Measurements from ENCODE around the gene NPPB. TPM values are rescaled to one million over a fixed set of nuclear protein-coding genes. Genes with fewer than 3 reads are reported as not detected.
A peak's percentile ranks its signal among the peaks of the same experiment; 100 is the strongest.

Gene NPPB
- total and polyA plus RNA-seq, 7 donors: 2.0 to 8.4 TPM; not detected in 5

DNA sequence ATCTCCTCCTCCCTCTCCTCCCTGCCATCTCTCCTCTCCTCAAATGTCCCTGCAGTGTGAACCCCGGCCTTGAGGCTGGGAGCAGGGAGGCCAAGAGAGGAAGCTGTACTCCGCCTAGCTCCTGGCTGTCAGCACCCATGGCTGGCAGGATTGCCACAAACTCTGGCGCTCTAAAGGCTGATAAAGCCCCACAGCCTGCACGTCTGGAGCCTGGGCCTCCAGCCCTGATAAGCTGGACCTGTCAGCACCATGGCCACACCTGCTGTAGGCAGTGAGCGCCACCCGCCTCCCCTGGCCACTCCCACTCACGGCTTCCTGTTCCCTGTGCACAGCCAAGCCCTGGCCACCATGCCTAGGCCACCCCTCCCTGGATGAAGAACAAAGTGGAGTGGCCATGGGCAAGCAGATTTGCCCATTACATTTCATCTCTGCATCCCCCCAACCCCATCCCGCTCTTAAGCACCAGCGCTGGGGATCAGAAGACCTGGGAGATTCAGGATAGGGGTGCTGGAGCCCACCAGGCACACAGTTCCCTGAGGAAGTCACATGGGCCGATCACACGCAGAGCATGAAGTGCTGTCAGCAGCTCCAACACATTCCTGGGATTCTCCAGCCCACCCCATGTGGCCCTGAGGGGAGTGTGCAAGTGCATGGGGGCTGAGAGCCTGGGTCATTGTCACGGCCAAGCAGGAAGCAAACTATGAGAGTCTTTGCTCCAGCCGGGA is 24.2 kb upstream of the NPPB start:
- 45 to 52% methylated on average over 13 of the region's 13 CpGs for WGBS, 2 donors
- peaks cover 0 to 17% (median 0%) of the 10 kb centered on the region in 3 donors for H3K27me3 ChIP-seq
- intact Hi-C loops (cut with DNase I): no loop called here
- no peak overlapping the region for H3K4me3 ChIP-seq
- H3K27ac ChIP-seq: no peak overlapping the region
- H3K9me3 ChIP-seq: no peaks in the 10 kb centered on the region
- H3K4me1 ChIP-seq: peaks cover 0 to 12% (median 5%) of the 10 kb centered on the region in 4 donors
- H3K36me3 ChIP-seq: no peaks in the 10 kb centered on the region
- TF ChIP-seq POLR2A (IDR thresholded peaks at IDR 0.05) (no peak), EP300 (IDR thresholded peaks at IDR 0.05) (no peak), POLR2AphosphoS5 (IDR thresholded peaks at IDR 0.05) (no peak)
- TF ChIP-seq, protein P1, sequence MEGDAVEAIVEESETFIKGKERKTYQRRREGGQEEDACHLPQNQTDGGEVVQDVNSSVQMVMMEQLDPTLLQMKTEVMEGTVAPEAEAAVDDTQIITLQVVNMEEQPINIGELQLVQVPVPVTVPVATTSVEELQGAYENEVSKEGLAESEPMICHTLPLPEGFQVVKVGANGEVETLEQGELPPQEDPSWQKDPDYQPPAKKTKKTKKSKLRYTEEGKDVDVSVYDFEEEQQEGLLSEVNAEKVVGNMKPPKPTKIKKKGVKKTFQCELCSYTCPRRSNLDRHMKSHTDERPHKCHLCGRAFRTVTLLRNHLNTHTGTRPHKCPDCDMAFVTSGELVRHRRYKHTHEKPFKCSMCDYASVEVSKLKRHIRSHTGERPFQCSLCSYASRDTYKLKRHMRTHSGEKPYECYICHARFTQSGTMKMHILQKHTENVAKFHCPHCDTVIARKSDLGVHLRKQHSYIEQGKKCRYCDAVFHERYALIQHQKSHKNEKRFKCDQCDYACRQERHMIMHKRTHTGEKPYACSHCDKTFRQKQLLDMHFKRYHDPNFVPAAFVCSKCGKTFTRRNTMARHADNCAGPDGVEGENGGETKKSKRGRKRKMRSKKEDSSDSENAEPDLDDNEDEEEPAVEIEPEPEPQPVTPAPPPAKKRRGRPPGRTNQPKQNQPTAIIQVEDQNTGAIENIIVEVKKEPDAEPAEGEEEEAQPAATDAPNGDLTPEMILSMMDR (IDR thresholded peaks at IDR 0.05): no peak
- DNase-seq: no peak

DNA sequence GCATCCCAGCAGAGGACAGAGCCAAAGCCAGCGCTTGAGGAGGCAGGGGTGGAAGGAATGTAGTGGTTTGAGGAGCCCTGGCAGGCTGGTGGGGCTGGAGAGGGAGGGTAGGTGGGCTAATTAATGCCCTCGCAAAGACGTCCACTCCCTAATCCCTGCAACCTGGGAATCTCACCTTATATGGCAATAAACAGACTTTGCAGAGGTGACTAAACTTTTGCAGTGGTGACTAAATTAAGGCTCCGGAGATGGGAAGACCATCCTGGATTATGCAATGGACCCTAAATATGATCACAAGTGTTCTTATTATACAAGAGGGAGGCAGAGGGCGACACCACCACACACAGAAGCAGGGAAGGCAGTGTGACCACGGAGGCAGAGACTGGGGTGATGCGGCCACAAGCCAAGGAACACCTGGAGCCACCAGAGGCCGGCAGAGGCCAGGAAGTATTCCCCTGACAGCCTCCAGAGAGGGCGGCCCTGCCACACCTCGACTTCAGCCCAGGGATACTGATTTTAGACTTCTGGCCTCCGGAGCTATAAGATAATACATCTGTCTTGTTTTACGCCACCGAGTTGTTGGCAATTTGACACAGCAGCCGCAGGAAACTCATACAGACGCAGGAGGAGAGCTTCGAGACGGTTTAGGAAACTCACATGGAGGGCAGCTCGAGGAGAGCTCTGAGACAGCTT is 23.1 kb upstream of the NPPB start:
- TF ChIP-seq EP300 (IDR thresholded peaks at IDR 0.05) (no peak), POLR2AphosphoS5 (IDR thresholded peaks at IDR 0.05) (no peak), POLR2A (IDR thresholded peaks at IDR 0.05) (no peak)
- TF ChIP-seq, protein P1 (IDR thresholded peaks at IDR 0.05): no peak

DNA sequence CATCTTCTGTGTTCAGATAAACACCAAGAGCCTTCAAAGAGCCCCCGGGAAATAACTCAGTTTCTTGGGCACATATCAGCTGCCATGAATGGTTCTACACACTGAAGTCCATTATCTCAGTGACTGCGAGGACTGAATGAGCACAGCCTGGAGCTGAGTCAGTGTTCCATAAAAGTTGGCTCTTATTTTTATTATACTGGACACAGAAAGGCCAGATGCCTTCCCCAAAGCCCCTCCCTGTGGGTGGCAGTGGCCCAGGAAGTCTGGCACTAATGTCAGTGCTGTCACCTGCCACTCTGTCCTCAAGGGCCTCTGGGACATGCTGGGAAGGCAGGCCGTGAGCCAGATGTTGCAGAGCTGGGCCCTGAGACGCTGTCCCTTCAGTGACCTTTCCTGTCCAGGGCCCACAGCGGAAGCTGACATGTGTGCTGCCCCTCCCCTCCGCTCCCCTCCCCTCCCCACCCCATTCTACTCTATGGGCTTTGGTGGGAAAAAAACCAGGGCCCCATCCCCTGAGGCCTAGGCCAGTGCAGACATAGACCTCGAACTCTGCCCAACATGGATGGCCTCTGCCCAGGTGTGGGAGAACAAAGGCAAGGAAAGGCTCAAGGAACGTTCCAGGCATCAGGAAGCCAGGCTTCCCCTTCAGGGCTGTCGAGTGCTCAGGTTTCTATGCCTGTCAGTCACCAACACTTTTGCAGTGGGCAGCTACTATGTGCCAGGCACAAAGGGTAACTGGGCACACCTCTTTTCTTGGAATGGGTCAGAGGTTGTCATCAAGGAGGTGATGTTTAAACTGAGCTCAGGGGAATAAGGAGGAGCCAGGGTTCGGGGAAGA is 22.4 kb upstream of the NPPB start:
- Histone ChIP-seq H3K4me3 (no peak overlapping the region), H3K9me3 (no peaks in the 10 kb centered on the region), H3K27ac (peak overlapping the region; percentile 23 to 49 (median 35)), H3K4me1 (peaks cover 0 to 12% (median 5%) of the 10 kb centered on the region in 4 donors), H3K36me3 (no peaks in the 10 kb centered on the region), H3K27me3 (peaks cover 0 to 23% (median 0%) of the 10 kb centered on the region in 3 donors)
- TF ChIP-seq POLR2A (IDR thresholded peaks at IDR 0.05) (no peak), EP300 (IDR thresholded peaks at IDR 0.05) (peak in 1 of 4 donors; percentile 11), POLR2AphosphoS5 (IDR thresholded peaks at IDR 0.05) (peak in 3 of 4 donors; percentile 35 to 66 (median 48))
- TF ChIP-seq, protein P1 (IDR thresholded peaks at IDR 0.05): no peak
- intact Hi-C loops (cut with DNase I): no loop called here
- 67 to 70% methylated on average over 10 of the region's 10 CpGs for WGBS, 2 donors
- DNase-seq: peak; percentile 80

More for the DNA sequence above, 23.1 kb upstream of the NPPB start:
- Histone ChIP-seq H3K36me3 (no peaks in the 10 kb centered on the region), H3K4me3 (no peak overlapping the region), H3K27ac (peak overlapping the region in 3 of 4 donors; percentile 23 to 49 (median 43)), H3K9me3 (no peaks in the 10 kb centered on the region), H3K4me1 (peaks cover 0 to 12% (median 5%) of the 10 kb centered on the region in 4 donors), H3K27me3 (peaks cover 0 to 18% (median 0%) of the 10 kb centered on the region in 3 donors)
- 87 to 88% methylated on average over 18 of the region's 18 CpGs for WGBS, 2 donors
- intact Hi-C loops (cut with DNase I): no loop called here
- no peak for DNase-seq

DNA sequence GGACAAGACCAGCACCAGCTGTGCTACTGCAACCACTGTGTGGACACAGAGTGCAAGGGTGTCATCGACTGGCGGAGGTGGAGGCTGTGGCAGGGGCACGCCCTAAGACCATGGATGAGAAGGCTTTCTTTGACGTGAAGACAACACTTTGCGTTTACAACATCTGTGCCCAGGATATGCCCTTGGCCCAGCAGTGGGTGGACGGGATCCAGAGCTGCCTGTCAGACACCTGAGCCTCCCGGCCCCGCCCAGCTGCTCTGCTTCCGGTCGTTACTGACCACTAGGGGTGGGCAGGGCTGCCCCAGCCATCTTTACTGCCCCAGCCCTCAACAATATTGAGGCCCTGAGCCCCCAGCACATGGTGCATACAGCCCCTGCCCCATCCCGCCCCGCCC is 21.4 kb upstream of the NPPB start:
- Histone ChIP-seq H3K27me3 (peaks cover 0 to 23% (median 0%) of the 10 kb centered on the region in 3 donors), H3K4me1 (peaks cover 0 to 12% (median 5%) of the 10 kb centered on the region in 4 donors), H3K36me3 (no peaks in the 10 kb centered on the region), H3K9me3 (no peaks in the 10 kb centered on the region), H3K4me3 (no peak overlapping the region), H3K27ac (peak overlapping the region; percentile 20 to 56 (median 47))
- intact Hi-C loops (cut with DNase I): no loop called here
- DNase-seq: no peak
- TF ChIP-seq POLR2A (IDR thresholded peaks at IDR 0.05) (no peak), POLR2AphosphoS5 (IDR thresholded peaks at IDR 0.05) (no peak)
- WGBS, 2 donors: 47 to 73% methylated on average over 12 of the region's 12 CpGs

All from sigmoid colon (tissue), 7 donors.